ENCODE measurements around the gene DGAT2. TPM values are rescaled to one million over a fixed set of nuclear protein-coding genes. Genes with fewer than 3 reads are reported as not detected.
A peak's percentile ranks its signal among the peaks of the same experiment; 100 is the strongest.

The DGAT2 gene
- total RNA-seq, 2 experiments from 2014 or later = 0.19 to 0.25 TPM

DNA sequence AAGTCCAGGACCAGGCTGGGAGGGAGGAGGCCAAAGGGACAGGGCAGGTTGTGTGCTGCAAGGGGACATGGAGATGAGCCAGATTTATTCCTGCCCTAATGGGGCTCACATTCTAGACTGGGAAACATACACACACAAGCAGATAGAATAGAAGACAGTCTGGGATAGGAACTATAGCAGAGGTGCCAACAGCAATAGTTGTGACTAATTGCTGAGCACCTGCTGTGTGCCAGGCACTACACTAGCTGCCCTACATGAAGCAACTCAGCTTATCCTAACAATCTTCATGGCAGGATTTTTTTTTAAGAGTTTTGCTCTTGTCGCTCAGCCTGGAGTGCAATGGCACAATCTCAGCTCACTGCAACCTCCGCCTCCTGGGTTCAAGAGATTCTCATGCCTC, 39.6 kb upstream of the DGAT2 start:
- no peaks in the 10 kb centered on the region for H3K4me1 Mint-ChIP-seq (ENCODE audit: low read depth)
- no peak for TF ChIP-seq CTCF (IDR thresholded peaks at IDR 0.05)
- DNase-seq (peak in 1 of 14 experiments; percentile 16), ATAC-seq (ENCODE audit: poor library complexity) (no peak)
- Histone ChIP-seq H3K27ac (ENCODE audit: low read depth in 1 of 2, low read length in 2 of 2) (no peak overlapping the region), H3K36me3 (ENCODE audit: insufficient read depth, low read length) (no peaks in the 10 kb centered on the region), H3K9me3 (ENCODE audit: control insufficient read depth in 1 of 2, insufficient read depth in 1 of 2, low read length in 2 of 2) (no peaks in the 10 kb centered on the region), H3K4me1 (ENCODE audit: insufficient read depth, low read length) (no peaks in the 10 kb centered on the region), H3K27me3 (ENCODE audit: control insufficient read depth in 1 of 2, insufficient read depth in 2 of 2, low read length in 2 of 2) (no peaks in the 10 kb centered on the region), H3K4me3 (ENCODE audit: low read length) (no peak overlapping the region)
- intact Hi-C loops (cut with DNase I, micrococcal nuclease) = loop anchor here in 1 of 2 experiments (10.0 kb wide), 1 partner anchor 136 kb away; no protein-coding TSS in a partner anchor
- peaks cover 4% of the 10 kb centered on the region for H3K27me3 Mint-ChIP-seq
- H3K9me3 Mint-ChIP-seq = no peaks in the 10 kb centered on the region
- ChIA-PET CTCF (no interaction called here), POLR2A (no interaction called here)
- H3K27ac Mint-ChIP-seq = no peak overlapping the region
- H3K4me3 Mint-ChIP-seq = no peak overlapping the region
- H3K36me3 Mint-ChIP-seq (ENCODE audit: low read depth) = no peaks in the 10 kb centered on the region

DNA sequence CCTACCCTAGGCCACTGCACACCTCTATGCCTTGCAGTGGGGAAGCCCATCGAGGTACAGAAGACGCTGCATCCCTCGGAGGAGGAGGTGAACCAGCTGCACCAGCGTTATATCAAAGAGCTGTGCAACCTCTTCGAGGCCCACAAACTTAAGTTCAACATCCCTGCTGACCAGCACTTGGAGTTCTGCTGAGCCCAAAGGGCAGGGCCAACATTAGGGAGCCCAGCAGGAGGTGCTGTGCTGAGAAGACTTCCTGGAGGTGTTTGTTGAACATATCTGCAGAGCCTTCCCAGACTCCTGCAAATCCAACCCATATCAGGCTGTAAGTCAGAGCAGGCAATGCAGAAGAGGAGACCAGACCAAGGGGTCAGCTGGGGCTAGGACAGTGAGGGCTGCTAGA, 37.5 kb upstream of the DGAT2 start:
- Histone ChIP-seq H3K36me3 (ENCODE audit: insufficient read depth, low read length) (no peaks in the 10 kb centered on the region), H3K27me3 (ENCODE audit: control insufficient read depth in 1 of 2, insufficient read depth in 2 of 2, low read length in 2 of 2) (no peaks in the 10 kb centered on the region), H3K27ac (ENCODE audit: low read depth in 1 of 2, low read length in 2 of 2) (no peak overlapping the region), H3K4me3 (ENCODE audit: low read length) (no peak overlapping the region), H3K4me1 (ENCODE audit: insufficient read depth, low read length) (no peaks in the 10 kb centered on the region), H3K9me3 (ENCODE audit: control insufficient read depth in 1 of 2, insufficient read depth in 1 of 2, low read length in 2 of 2) (no peaks in the 10 kb centered on the region)
- H3K27ac Mint-ChIP-seq = no peak overlapping the region
- TF ChIP-seq CTCF (IDR thresholded peaks at IDR 0.05) = no peak
- H3K9me3 Mint-ChIP-seq = no peaks in the 10 kb centered on the region
- intact Hi-C loops (cut with DNase I, micrococcal nuclease) = no loop called here
- POLR2A ChIA-PET = no interaction called here
- peaks cover 4% of the 10 kb centered on the region for H3K27me3 Mint-ChIP-seq
- ATAC-seq (ENCODE audit: poor library complexity) (no peak), DNase-seq (no peak)
- no peaks in the 10 kb centered on the region for H3K4me1 Mint-ChIP-seq (ENCODE audit: low read depth)
- CTCF ChIA-PET = no interaction called here
- no peak overlapping the region for H3K4me3 Mint-ChIP-seq
- no peaks in the 10 kb centered on the region for H3K36me3 Mint-ChIP-seq (ENCODE audit: low read depth)

- CTCF ChIA-PET = no interaction called here
- no peak for ATAC-seq (ENCODE audit: poor library complexity)
Measured at GRCh38 chr11:75733071-75733430, 35.5 kb upstream of the DGAT2 start.

More at GRCh38 chr11:75733071-75733430, 35.5 kb upstream of the DGAT2 start:
- Histone ChIP-seq H3K4me3 (ENCODE audit: low read length) (no peak overlapping the region), H3K27ac (ENCODE audit: low read depth in 1 of 2, low read length in 2 of 2) (no peak overlapping the region), H3K4me1 (ENCODE audit: insufficient read depth, low read length) (no peaks in the 10 kb centered on the region), H3K27me3 (ENCODE audit: control insufficient read depth in 1 of 2, insufficient read depth in 2 of 2, low read length in 2 of 2) (peaks cover 0 to 3% of the 10 kb centered on the region in 2 experiments), H3K36me3 (ENCODE audit: insufficient read depth, low read length) (no peaks in the 10 kb centered on the region), H3K9me3 (ENCODE audit: control insufficient read depth in 1 of 2, insufficient read depth in 1 of 2, low read length in 2 of 2) (no peaks in the 10 kb centered on the region)
- POLR2A ChIA-PET = no interaction called here
- intact Hi-C loops (cut with DNase I, micrococcal nuclease) = no loop called here
- DNase-seq = no peak
- H3K27me3 Mint-ChIP-seq = peaks cover 6% of the 10 kb centered on the region
- H3K9me3 Mint-ChIP-seq = no peaks in the 10 kb centered on the region
- no peaks in the 10 kb centered on the region for H3K36me3 Mint-ChIP-seq (ENCODE audit: low read depth)
- no peak overlapping the region for H3K4me3 Mint-ChIP-seq
- H3K4me1 Mint-ChIP-seq (ENCODE audit: low read depth) = no peaks in the 10 kb centered on the region
- H3K27ac Mint-ChIP-seq = no peak overlapping the region
- no peak for TF ChIP-seq CTCF (IDR thresholded peaks at IDR 0.05)
